Measurements from ENCODE around the gene TIPARP.

The TIPARP gene

GRCh38 chr3:156635034-156635433 is 39.4 kb upstream of the TIPARP start:
- no peaks in the 10 kb centered on the region for H3K36me3 ChIP-seq (ENCODE audit: insufficient read depth, low read length)
- H3K9ac ChIP-seq (ENCODE audit: low read length): no peak overlapping the region

GRCh38 chr3:156635973-156636372 is 38.4 kb upstream of the TIPARP start:
- TF ChIP-seq CTCF (IDR thresholded peaks at IDR 0.05; ENCODE audit: low read length): no peak
- TF ChIP-seq EZH2 (IDR thresholded peaks at IDR 0.05; ENCODE audit: borderline replicate concordance, low read length): no peak
- Histone ChIP-seq H3K9me3 (ENCODE audit: low read length) (no peaks in the 10 kb centered on the region), H3K4me3 (ENCODE audit: low read depth, low read length, poor library complexity, severe bottlenecking) (no peak overlapping the region), H3K27me3 (ENCODE audit: insufficient read depth, low read length) (no peaks in the 10 kb centered on the region; the same call in 1 of the 2 replicates), H3F3A (ENCODE audit: insufficient read depth, low read length) (no peaks in the 10 kb centered on the region), H3K79me2 (ENCODE audit: insufficient read depth, low read length) (no peaks in the 10 kb centered on the region), H3K4me2 (ENCODE audit: low read length) (no peak overlapping the region), H3K27ac (ENCODE audit: low read depth, low read length, poor library complexity, severe bottlenecking) (no peak overlapping the region), H3K4me1 (ENCODE audit: insufficient read depth, low read length, severe bottlenecking) (no peaks in the 10 kb centered on the region), H3K9ac (ENCODE audit: low read length) (no peak overlapping the region), H4K20me1 (ENCODE audit: insufficient read depth, low read length) (no peaks in the 10 kb centered on the region), H2AFZ (ENCODE audit: low read length) (no peak overlapping the region), H3K36me3 (ENCODE audit: insufficient read depth, low read length) (no peaks in the 10 kb centered on the region), H3K9me2 (ENCODE audit: low read depth, low read length) (no peaks in the 10 kb centered on the region)

More at GRCh38 chr3:156635034-156635433, 39.4 kb upstream of the TIPARP start:
- Histone ChIP-seq H3K27ac (ENCODE audit: low read depth, low read length, poor library complexity, severe bottlenecking) (no peak overlapping the region), H3K4me1 (ENCODE audit: insufficient read depth, low read length, severe bottlenecking) (no peaks in the 10 kb centered on the region), H3K4me3 (ENCODE audit: low read depth, low read length, poor library complexity, severe bottlenecking) (no peak overlapping the region), H3K79me2 (ENCODE audit: insufficient read depth, low read length) (no peaks in the 10 kb centered on the region), H3K9me3 (ENCODE audit: low read length) (no peaks in the 10 kb centered on the region), H4K20me1 (ENCODE audit: insufficient read depth, low read length) (no peaks in the 10 kb centered on the region), H3F3A (ENCODE audit: insufficient read depth, low read length) (no peaks in the 10 kb centered on the region), H3K9me2 (ENCODE audit: low read depth, low read length) (no peaks in the 10 kb centered on the region), H3K4me2 (ENCODE audit: low read length) (no peak overlapping the region), H3K27me3 (ENCODE audit: insufficient read depth, low read length) (no peaks in the 10 kb centered on the region; the same call in 1 of the 2 replicates), H2AFZ (ENCODE audit: low read length) (no peak overlapping the region)
- TF ChIP-seq CTCF (IDR thresholded peaks at IDR 0.05; ENCODE audit: low read length): no peak
- no peak for TF ChIP-seq EZH2 (IDR thresholded peaks at IDR 0.05; ENCODE audit: borderline replicate concordance, low read length)

GRCh38 chr3:156637480-156638022 is 36.8 kb upstream of the TIPARP start:
- H4K20me1 ChIP-seq (ENCODE audit: insufficient read depth, low read length): no peaks in the 10 kb centered on the region
- no peak overlapping the region for H3K27ac ChIP-seq (ENCODE audit: low read depth, low read length, poor library complexity, severe bottlenecking)
- no peaks in the 10 kb centered on the region for H3K9me2 ChIP-seq (ENCODE audit: low read depth, low read length)
- H3K4me3 ChIP-seq (ENCODE audit: low read depth, low read length, poor library complexity, severe bottlenecking): no peak overlapping the region
- H3K9me3 ChIP-seq (ENCODE audit: low read length): no peaks in the 10 kb centered on the region
- H2AFZ ChIP-seq (ENCODE audit: low read length): no peak overlapping the region
- H3K4me2 ChIP-seq (ENCODE audit: low read length): no peak overlapping the region
- TF ChIP-seq CTCF (IDR thresholded peaks at IDR 0.05; ENCODE audit: low read length): no peak
- no peak for TF ChIP-seq EZH2 (IDR thresholded peaks at IDR 0.05; ENCODE audit: borderline replicate concordance, low read length)
- no peaks in the 10 kb centered on the region for H3K4me1 ChIP-seq (ENCODE audit: insufficient read depth, low read length, severe bottlenecking)
- H3K27me3 ChIP-seq (ENCODE audit: insufficient read depth, low read length): no peaks in the 10 kb centered on the region; the same call in 1 of the 2 replicates
- no peak overlapping the region for H3K9ac ChIP-seq (ENCODE audit: low read length)
- no peaks in the 10 kb centered on the region for H3K79me2 ChIP-seq (ENCODE audit: insufficient read depth, low read length)
- no peaks in the 10 kb centered on the region for H3F3A ChIP-seq (ENCODE audit: insufficient read depth, low read length)
- no peaks in the 10 kb centered on the region for H3K36me3 ChIP-seq (ENCODE audit: insufficient read depth, low read length)

Data from OCI-LY1 (cell line).